A673 (cell line): Measurements from ENCODE around the gene ARHGAP44. TPM values are rescaled to one million over a fixed set of nuclear protein-coding genes. Genes with fewer than 3 reads are reported as not detected.

Experiments
- BruUV-seq: library from RNA; stranded (reverse); fragments of 400-500 nt; replicated peaks from 2 replicates; lab custom pipeline; 2021; lab: Mats Ljungman, UMichigan
- CTCF ChIA-PET: fragments of 300-600 bp; sonication (Branson Sonifier 250); formaldehyde crosslinking; loops from one replicate; lab custom pipeline; 2022; ENCODE audit warnings: antibody characterized with exemption; lab: Charles Lee
- POLR2A ChIA-PET: fragments of 300-600 bp; sonication (Branson Sonifier 250); formaldehyde crosslinking; loops from one replicate; lab custom pipeline; 2022; ENCODE audit warnings: antibody characterized with exemption; ENCODE audit not compliant: low non-redundant PET; lab: Charles Lee
- DNase-seq: peaks from one replicate; pipeline ENCODE4 v3.0.0-alpha.2; 2015; ENCODE audit warnings: low spot score
- H3K27ac ChIP-seq: fragments of 200-600 bp; sonication (generic); 2 replicates; pipeline ENCODE4 v1.5.1; 2016; ENCODE audit warnings: mixed run types, low read depth, mild to moderate bottlenecking, mixed read lengths, antibody characterized with exemption, low read length; ENCODE audit not compliant: poor library complexity, severe bottlenecking
- H3K27me3 ChIP-seq: fragments of 200-600 bp; sonication (generic); replicated peaks from 2 replicates; pipeline ENCODE4 v1.6.1; 2017; ENCODE audit warnings: mixed run types, low read depth, mild to moderate bottlenecking, mixed read lengths, antibody characterized with exemption, low read length; ENCODE audit not compliant: insufficient read depth, poor library complexity
- H3K36me3 ChIP-seq: fragments of 200-600 bp; sonication (generic); 2 replicates; pipeline ENCODE4 v1.6.1; 2016; ENCODE audit warnings: mixed run types, mild to moderate bottlenecking, mixed read lengths, antibody characterized with exemption, low read length; ENCODE audit not compliant: insufficient read depth, poor library complexity, severe bottlenecking
- H3K4me1 ChIP-seq: fragments of 200-600 bp; sonication (generic); 2 replicates; pipeline ENCODE4 v1.6.1; 2017; ENCODE audit warnings: mixed run types, mild to moderate bottlenecking, mixed read lengths, antibody characterized with exemption, low read length; ENCODE audit not compliant: insufficient read depth, poor library complexity, severe bottlenecking
- H3K4me3 ChIP-seq: fragments of 200-600 bp; sonication (generic); 2 replicates; pipeline ENCODE4 v1.5.1; 2016; ENCODE audit warnings: low read depth, mixed run types, mild to moderate bottlenecking, mixed read lengths, low read length; ENCODE audit not compliant: poor library complexity, severe bottlenecking
- H3K9me3 ChIP-seq: fragments of 200-600 bp; sonication (generic); 2 replicates; pipeline ENCODE4 v1.6.1; 2016; ENCODE audit warnings: mixed run types, low read depth, mild to moderate bottlenecking, mixed read lengths, antibody characterized with exemption, low read length; ENCODE audit not compliant: poor library complexity, severe bottlenecking
- CTCF ChIP-seq: fragments of 300-800, 200-600 bp; sonication (generic); conservative IDR thresholded peaks from 2 replicates; pipeline ENCODE4 v1.5.1; 2017; ENCODE audit warnings: low read depth, mild to moderate bottlenecking, antibody characterized with exemption, low read length, moderate library complexity, mixed read lengths
- EZH2 ChIP-seq: fragments of 200-600 bp; sonication (generic); IDR thresholded peaks from 2 replicates; pipeline ENCODE4 v1.6.1; 2017; ENCODE audit warnings: borderline replicate concordance, low read depth, mild to moderate bottlenecking, mixed read lengths, antibody characterized with exemption, low read length; ENCODE audit not compliant: poor library complexity, severe bottlenecking
- intact Hi-C: fragments of 100-400 bp; cut with micrococcal nuclease; formaldehyde crosslinking; loops from one replicate; pipeline ENCODE4 v1.10.0; 2022; ENCODE audit not compliant: unreplicated experiment
- total RNA-seq: library from RNA; stranded (reverse); gene quantifications from 2 replicates; pipeline ENCODE4 v1.2.3, GENCODE V29; 2021

Gene ARHGAP44
- total RNA-seq, 1 experiment from 2014 or later = 0.49 TPM

DNA sequence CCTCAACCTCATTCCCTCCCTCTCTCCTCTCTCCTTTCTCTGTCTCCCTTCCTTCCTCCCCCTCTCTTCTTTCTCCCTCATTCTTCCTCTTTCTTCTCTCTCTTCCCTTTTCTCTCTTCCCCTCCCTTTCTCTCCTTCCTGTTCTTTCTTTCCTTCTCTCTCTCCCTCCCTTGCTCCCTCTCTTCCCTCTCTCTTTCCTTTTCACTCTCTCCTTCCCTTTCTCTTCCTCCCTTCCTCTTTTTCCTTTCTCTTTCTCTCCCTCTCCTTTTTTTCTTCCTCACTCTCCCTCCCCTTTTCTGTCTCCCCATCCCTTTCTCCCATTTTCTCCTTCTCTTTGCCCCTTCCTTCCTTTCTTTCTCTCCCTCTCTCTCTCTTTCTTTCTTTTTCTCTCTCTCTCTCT, 236.4 kb downstream of the ARHGAP44 start:
- CTCF ChIA-PET = no interaction called here
- intact Hi-C loops = no loop called here

GRCh38 chr17:13027246-13027645, 237.9 kb downstream of the ARHGAP44 start:
- intact Hi-C loops = no loop called here
- POLR2A ChIA-PET = no interaction called here
- CTCF ChIA-PET = no interaction called here
- TF ChIP-seq CTCF (no peak), EZH2 (no peak)
- no peak for DNase-seq
- no peaks in the 10 kb centered on the region for H3K27me3 ChIP-seq
- no TSS peak for BruUV-seq
- H3K27ac ChIP-seq = no peak overlapping the region
- no peak overlapping the region for H3K4me3 ChIP-seq
- no peaks in the 10 kb centered on the region for H3K36me3 ChIP-seq
- no peaks in the 10 kb centered on the region for H3K4me1 ChIP-seq
- no peaks in the 10 kb centered on the region for H3K9me3 ChIP-seq

More for the DNA sequence above, 236.4 kb downstream of the ARHGAP44 start:
- H3K27ac ChIP-seq = no peak overlapping the region
- no peak for DNase-seq
- H3K4me3 ChIP-seq = no peak overlapping the region
- peaks cover 4% of the 10 kb centered on the region for H3K27me3 ChIP-seq
- BruUV-seq = no TSS peak
- TF ChIP-seq EZH2 = no peak
- no peak for TF ChIP-seq CTCF
- no peaks in the 10 kb centered on the region for H3K36me3 ChIP-seq
- POLR2A ChIA-PET = no interaction called here
- H3K9me3 ChIP-seq = no peaks in the 10 kb centered on the region
- no peaks in the 10 kb centered on the region for H3K4me1 ChIP-seq

DNA sequence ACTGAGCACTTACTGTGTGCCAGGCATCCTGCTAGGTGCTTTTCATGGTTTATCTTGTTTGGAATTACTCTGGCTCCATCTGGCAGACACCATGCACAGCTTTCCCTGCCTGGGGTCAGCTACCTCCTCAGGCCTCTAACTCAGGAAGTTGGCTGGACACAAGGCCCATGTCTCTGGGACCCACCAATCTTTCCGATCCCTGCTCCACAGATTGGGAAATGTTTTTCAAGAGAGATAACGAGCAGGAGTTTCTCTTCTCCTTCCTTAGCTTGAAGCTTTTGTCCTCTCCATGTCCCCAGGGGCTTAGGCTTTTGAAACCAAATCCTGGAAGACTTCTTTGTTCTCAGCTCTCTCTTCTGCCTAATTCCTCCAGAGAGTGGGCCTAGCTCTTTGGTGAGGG, 240.0 kb downstream of the ARHGAP44 start:
- BruUV-seq = no TSS peak
- no peaks in the 10 kb centered on the region for H3K4me1 ChIP-seq
- DNase-seq = no peak
- H3K27ac ChIP-seq = no peak overlapping the region
- no peaks in the 10 kb centered on the region for H3K27me3 ChIP-seq
- intact Hi-C loops = no loop called here
- no peak overlapping the region for H3K4me3 ChIP-seq
- no peaks in the 10 kb centered on the region for H3K9me3 ChIP-seq
- no peaks in the 10 kb centered on the region for H3K36me3 ChIP-seq
- TF ChIP-seq CTCF = no peak
- TF ChIP-seq EZH2 = no peak
- ChIA-PET POLR2A (no interaction called here), CTCF (no interaction called here)
